ENCODE data around the gene PLA2G15. TPM values are rescaled to one million over a fixed set of nuclear protein-coding genes. Genes with fewer than 3 reads are reported as not detected.

PLA2G15 gene, protein sequence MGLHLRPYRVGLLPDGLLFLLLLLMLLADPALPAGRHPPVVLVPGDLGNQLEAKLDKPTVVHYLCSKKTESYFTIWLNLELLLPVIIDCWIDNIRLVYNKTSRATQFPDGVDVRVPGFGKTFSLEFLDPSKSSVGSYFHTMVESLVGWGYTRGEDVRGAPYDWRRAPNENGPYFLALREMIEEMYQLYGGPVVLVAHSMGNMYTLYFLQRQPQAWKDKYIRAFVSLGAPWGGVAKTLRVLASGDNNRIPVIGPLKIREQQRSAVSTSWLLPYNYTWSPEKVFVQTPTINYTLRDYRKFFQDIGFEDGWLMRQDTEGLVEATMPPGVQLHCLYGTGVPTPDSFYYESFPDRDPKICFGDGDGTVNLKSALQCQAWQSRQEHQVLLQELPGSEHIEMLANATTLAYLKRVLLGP
- total RNA-seq (2022) (4.6 and 6.4 TPM in 2 replicates), Bru-seq, nascent RNA (percentile 39 among the genes with signal in this experiment), BruChase-seq, experiment 1, labeled RNA remaining after a 6-hour chase (percentile 43 among the genes with signal in this experiment), BruChase-seq, experiment 2, labeled RNA remaining after a 2-hour chase (percentile 45 among the genes with signal in this experiment)
- long read RNA-seq, transcript PLA2G15-201 (6 exons, 2,727 nt): major isoform, 6 of 14 reads
- long read RNA-seq, partial matches to known transcripts: 0 of 14 reads
- long read RNA-seq, other reads (novel, unspliced or antisense): 6 of 14 reads

DNA sequence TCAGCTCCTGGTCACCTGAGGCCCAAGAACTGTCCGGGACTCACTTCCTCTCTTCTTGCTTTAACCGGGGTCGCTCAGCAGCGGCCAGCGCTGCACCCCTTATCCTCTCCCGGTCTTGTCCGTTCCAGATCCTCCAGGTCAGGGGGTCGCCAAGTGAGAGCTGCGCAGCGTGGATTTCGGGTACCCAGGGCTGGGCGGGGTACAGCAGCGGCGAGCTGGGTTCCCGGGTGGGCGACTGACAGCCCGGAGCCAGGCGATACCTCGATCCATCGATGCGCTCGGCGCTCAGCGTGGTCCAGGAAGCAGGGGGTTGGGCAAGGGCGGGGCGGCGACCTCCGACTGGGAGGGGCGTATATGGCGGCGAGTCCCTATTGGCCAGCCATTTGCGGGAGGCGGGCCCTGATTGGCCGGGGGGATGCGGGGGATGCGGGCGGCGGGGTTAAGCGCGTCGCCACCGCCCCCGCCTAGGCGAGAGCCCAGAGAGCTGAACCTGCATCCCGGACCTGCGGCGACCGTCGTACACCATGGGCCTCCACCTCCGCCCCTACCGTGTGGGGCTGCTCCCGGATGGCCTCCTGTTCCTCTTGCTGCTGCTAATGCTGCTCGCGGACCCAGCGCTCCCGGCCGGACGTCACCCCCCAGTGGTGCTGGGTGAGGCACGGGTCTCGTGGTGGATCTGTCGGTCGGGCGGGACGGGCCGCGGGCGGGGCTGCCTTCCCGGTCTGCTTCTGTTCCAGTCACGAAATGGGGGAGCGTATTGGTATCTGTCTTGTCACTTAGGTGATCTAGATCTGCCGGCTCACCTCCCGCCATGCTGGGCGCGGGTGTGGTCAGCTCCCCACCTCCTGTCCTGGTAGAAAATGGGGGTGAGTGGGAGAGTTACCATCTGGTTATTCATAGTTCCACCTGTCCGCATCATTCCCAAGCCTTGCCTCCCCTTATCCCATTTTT is at the start of gene PLA2G15:
TSS of gene PLA2G15 (plus strand) at position 471 of the 951 bp plus-strand sequence. CDS start at position 525, 54 bp downstream.
- TSS peak; percentile 33 for BruUV-seq (replicated peaks)
- peaks cover 13% of the 10 kb centered on the region for H3K36me3 Mint-ChIP-seq (ENCODE audit: insufficient read depth, unreplicated experiment)
- intact Hi-C loops (cut with micrococcal nuclease): no loop called here
- peak within 1 kb of the TSS; percentile 83 for H3K4me3 Mint-ChIP-seq (ENCODE audit: unreplicated experiment)
- H3K4me1 Mint-ChIP-seq (ENCODE audit: insufficient read depth, unreplicated experiment): peaks cover 9% of the 10 kb centered on the region
- ChIA-PET CTCF (interaction anchor here (0.5 to 5.5 kb wide), 4 partner anchors 17 to 818 kb away, joined by 3 to 36 read pairs (median 11); no protein-coding TSS in a partner anchor), POLR2A (interaction anchor here (0.6 to 3.3 kb wide), 7 partner anchors 9 to 66 kb away, joined by 3 to 30 read pairs (median 14); partner anchors contain the start of genes ESRP2, PRMT7, SLC7A6 and SLC7A6OS)
- H3K9me3 Mint-ChIP-seq (ENCODE audit: unreplicated experiment): no peaks in the 10 kb centered on the region
- TF ChIP-seq CTCF (IDR thresholded peaks at IDR 0.05; ENCODE audit: unreplicated experiment): no peak
- H3K27ac Mint-ChIP-seq (ENCODE audit: low read depth, unreplicated experiment): peak within 1 kb of the TSS; percentile 16
- no peaks in the 10 kb centered on the region for H3K27me3 Mint-ChIP-seq (ENCODE audit: insufficient read depth, unreplicated experiment)
- peak; percentile 93 for DNase-seq (ENCODE audit: unreplicated experiment)

DNA sequence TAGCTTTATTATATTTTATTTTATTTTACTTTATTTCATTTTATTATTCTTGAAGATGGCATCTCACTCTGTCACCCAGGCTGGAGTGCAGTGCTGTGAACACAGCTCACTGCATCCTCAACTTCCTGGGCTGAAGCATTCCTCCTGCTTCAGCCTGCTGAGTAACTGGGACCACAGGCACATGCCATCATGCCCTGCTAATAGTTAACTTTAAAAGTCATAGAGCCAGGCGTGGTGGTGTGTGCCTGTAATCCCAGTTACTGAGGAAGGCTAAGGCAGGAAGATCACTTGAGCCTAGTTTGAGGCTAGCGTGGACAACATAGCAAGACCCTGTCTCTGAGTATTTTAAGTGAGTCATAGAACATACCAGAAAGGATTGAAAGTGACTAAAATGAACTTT is 47.9 kb upstream of the PLA2G15 start:
- Mint-ChIP-seq H3K9me3 (ENCODE audit: unreplicated experiment) (no peaks in the 10 kb centered on the region), H3K4me3 (ENCODE audit: unreplicated experiment) (no peak overlapping the region), H3K27ac (ENCODE audit: low read depth, unreplicated experiment) (no peak overlapping the region), H3K36me3 (ENCODE audit: insufficient read depth, unreplicated experiment) (peaks cover 4% of the 10 kb centered on the region), H3K4me1 (ENCODE audit: insufficient read depth, unreplicated experiment) (peaks cover 7% of the 10 kb centered on the region), H3K27me3 (ENCODE audit: insufficient read depth, unreplicated experiment) (no peaks in the 10 kb centered on the region)
- ChIA-PET POLR2A (interaction anchor here (0.6 to 1.3 kb wide), 4 partner anchors 9 to 634 kb away, joined by 3 read pairs; partner anchors contain the start of gene ESRP2), CTCF (interaction anchor here (0.6 kb wide), 1 partner anchor 9 kb away, joined by 3 read pairs; no protein-coding TSS in a partner anchor)
- BruUV-seq (replicated peaks): no TSS peak
- DNase-seq (ENCODE audit: unreplicated experiment): no peak
- intact Hi-C loops (cut with micrococcal nuclease): no loop called here
- no peak for TF ChIP-seq CTCF (IDR thresholded peaks at IDR 0.05; ENCODE audit: unreplicated experiment)

DNA sequence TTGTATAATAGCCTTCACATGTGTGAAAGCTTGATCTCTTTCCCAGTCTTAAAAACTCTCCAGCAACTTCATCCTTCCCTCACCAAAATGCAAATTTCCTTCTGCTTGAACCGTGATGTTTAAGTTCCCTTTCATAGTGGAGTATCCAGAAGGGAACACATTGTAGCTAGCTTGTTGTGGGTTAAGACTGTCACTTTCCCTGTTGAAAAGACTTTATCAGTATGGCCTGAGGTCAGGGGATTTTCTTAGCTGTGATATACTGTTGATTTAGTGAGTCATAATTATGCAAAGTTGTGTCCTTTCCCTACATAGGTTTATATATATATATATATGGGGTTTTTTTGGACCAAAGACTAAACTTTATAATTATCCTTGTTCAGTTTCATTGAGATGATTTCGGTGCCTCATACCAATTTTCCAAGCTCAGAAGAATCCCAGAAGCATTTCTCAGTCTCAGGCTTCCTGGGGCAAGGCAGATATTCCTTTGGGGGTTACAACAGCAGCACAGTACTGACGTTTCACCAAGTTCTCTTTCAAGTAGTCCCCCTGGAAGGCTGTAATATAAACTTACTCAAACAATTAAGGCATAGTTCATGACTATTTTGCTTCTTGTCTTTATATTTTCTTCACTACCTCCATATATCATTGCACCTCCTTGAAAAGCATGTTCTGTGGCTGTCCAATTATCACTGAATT is 44.9 kb upstream of the PLA2G15 start:
- ChIA-PET CTCF (interaction anchor here (0.6 to 0.9 kb wide), 5 partner anchors 9 to 145 kb away, joined by 3 read pairs; no protein-coding TSS in a partner anchor), POLR2A (interaction anchor here (1.0 kb wide), 1 partner anchor 9 kb away, joined by 3 read pairs; no protein-coding TSS in a partner anchor)
- Mint-ChIP-seq H3K27ac (ENCODE audit: low read depth, unreplicated experiment) (no peak overlapping the region), H3K9me3 (ENCODE audit: unreplicated experiment) (no peaks in the 10 kb centered on the region), H3K4me3 (ENCODE audit: unreplicated experiment) (no peak overlapping the region), H3K36me3 (ENCODE audit: insufficient read depth, unreplicated experiment) (peaks cover 10% of the 10 kb centered on the region), H3K27me3 (ENCODE audit: insufficient read depth, unreplicated experiment) (no peaks in the 10 kb centered on the region), H3K4me1 (ENCODE audit: insufficient read depth, unreplicated experiment) (peaks cover 7% of the 10 kb centered on the region)
- DNase-seq (ENCODE audit: unreplicated experiment): peak; percentile 60
- no TSS peak for BruUV-seq (replicated peaks)
- TF ChIP-seq CTCF (IDR thresholded peaks at IDR 0.05; ENCODE audit: unreplicated experiment): no peak
- intact Hi-C loops (cut with micrococcal nuclease): no loop called here

Data from MCF 10A (cell line).